GM19023 (cell line): Measurements from ENCODE around the gene MTFP1.
A peak's percentile ranks its signal among the peaks of the same experiment; 100 is the strongest.
"Not testable (repeated sequence)": the region's sequence is repeated elsewhere in the genome, so short reads cannot be mapped to it uniquely, and the experiment has no call there.

Source experiments
- ATAC-seq: cut with Tn5 transposase; IDR thresholded peaks from one replicate; pipeline ENCODE4 v1.9.1; 2021; ENCODE audit warnings: mild to moderate bottlenecking, moderate library complexity; ENCODE audit not compliant: unreplicated experiment

Gene MTFP1

DNA sequence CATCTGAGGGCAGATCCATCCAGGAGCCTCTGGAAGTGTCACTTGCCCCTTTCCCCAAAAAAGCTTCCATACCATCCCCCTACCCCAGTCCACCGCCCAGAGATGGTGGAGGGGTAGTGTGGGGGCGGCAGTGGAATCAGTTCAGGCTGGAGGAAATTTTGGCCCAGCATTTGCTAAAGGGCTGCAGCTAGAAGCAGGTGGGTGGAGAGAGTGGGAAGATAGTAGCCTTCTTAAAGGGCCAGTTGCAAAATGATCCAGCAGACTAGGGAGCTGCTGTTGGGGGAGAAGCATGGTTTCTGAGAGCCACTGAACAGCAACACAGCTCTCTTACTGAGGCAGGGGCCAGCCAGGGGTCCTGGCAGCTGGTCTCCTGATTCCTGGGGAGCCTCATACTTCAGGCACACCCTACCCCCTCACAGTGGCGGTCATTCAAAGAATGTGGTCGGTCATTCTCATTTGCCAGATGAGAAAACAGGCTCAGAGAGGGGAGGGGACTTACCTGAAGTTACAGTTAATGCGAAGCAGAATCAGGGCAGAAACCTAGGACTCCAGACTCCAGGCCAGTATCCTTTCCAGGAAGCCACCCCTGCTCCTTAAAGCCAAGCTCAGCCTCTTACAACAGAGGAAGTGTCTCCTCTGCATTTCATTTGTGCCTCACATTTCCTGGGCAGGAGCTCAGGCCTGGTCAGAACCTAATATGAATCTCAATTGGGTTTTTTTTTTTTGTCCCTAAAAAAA, 23.4 kb upstream of the MTFP1 start:
- ATAC-seq: no peak

DNA sequence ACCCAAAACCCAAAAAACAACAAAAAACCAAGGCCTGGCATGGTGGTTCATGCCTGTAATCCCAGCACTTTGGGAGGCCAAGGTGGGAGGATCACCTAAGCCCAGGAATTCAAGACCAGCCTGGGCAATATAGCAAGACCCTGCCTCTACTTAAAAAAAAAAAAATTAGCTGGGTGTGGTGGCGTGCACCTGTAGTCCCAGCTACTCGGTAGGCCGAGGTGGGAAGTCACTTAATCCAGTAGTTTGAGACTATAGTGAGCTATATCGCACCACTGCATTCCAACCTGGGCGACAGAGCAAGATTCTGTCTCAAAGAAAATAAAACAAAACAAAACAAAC, 22.8 kb upstream of the MTFP1 start:
- not testable (repeated sequence) for ATAC-seq

- no peak for ATAC-seq
These were observed 21.3 kb upstream of the MTFP1 start for GRCh38 chr22:30404307-30404706.

- ATAC-seq: no peak
These were observed 19.8 kb upstream of the MTFP1 start for GRCh38 chr22:30405731-30406130.

GRCh38 chr22:30406400-30406799, 19.2 kb upstream of the MTFP1 start:
- ATAC-seq: no peak

GRCh38 chr22:30408388-30409102, 17.0 kb upstream of the MTFP1 start:
- ATAC-seq: no peak

DNA sequence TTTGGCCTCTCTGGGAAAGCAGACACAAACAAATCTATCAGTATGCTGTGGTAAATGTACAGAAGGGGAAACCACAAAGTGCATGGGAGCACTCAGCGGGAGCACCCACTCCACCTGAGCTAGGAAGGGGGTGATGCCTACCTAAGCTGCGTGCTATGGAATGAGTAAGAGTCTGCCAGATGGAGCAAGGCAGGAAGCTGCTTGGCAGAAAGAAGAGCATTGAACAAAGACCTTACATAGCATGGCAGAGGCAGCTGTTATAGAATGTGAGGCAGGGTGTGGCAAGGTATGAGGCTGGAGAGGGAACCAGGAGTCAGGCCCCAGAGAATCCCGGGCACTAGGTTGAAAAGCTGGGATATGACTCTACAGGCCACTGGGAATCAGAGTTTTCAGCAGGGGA, 13.8 kb upstream of the MTFP1 start:
- no peak for ATAC-seq

DNA sequence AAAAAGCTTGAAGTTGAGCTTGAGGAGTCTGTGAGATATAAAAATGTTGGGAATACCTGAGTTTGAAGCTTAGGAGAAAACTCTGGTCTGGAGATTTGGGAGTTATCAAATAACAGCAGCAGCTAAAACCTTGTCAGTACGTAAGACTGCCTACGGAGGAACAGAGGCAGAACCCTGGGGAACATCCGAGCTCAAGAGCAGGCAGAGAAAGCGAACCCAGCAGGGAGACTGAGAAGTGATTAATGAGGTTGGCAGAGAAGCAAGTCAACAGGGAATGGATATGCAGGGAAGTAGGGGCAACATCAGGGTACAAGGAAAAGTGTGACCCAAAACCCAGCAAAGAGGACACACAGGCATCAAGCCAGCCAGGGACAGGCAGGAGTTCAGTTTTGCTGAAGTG, 12.6 kb upstream of the MTFP1 start:
- ATAC-seq: no peak

GRCh38 chr22:30413745-30414524, 11.6 kb upstream of the MTFP1 start:
- ATAC-seq: no peak

DNA sequence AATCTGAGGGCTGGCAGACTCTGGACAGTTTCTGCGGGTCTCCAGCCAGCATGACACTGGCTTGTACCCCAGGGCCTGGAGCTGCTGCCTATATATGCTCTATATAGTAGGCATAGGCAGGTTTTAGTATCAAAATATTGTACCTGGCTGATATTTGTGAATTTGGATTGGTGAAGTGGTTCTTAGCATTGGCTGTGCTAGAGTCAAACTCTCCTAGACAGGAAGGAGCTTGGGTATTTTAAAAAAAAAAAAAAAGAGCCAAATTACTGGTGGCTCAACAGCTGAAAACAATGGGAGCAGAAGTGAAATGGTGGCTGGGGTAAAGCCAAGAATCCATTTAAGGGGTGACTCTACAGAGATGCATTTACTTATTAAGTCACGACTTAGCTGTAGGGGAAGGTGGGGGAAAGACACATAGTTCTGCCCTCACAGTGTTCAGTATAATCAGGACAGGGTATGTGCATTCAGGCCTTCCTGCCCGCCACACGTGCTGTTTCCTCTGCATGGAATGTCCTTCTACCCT, 11.0 kb upstream of the MTFP1 start:
- no peak for ATAC-seq

DNA sequence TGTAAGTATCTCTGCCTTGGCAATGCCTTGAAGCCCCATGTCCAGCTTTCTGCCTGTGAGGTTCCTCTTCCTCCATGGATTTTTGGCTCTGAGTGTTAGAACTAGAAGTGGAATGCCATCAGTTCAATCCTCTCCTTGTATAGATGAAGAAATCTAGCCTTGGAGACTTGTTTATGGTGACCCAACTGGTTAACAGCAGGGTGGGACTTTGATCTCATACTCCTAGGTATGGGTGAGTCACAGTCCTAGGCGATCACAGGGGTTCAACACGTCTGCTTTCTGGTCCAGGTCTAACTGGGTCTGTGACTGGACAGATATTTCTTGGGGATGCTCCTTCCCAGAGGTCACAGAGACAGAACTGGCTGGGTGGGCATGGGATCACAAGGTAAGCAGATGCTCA, 9.2 kb upstream of the MTFP1 start:
- no peak for ATAC-seq

GRCh38 chr22:30416837-30417236, 8.7 kb upstream of the MTFP1 start:
- no peak for ATAC-seq

DNA sequence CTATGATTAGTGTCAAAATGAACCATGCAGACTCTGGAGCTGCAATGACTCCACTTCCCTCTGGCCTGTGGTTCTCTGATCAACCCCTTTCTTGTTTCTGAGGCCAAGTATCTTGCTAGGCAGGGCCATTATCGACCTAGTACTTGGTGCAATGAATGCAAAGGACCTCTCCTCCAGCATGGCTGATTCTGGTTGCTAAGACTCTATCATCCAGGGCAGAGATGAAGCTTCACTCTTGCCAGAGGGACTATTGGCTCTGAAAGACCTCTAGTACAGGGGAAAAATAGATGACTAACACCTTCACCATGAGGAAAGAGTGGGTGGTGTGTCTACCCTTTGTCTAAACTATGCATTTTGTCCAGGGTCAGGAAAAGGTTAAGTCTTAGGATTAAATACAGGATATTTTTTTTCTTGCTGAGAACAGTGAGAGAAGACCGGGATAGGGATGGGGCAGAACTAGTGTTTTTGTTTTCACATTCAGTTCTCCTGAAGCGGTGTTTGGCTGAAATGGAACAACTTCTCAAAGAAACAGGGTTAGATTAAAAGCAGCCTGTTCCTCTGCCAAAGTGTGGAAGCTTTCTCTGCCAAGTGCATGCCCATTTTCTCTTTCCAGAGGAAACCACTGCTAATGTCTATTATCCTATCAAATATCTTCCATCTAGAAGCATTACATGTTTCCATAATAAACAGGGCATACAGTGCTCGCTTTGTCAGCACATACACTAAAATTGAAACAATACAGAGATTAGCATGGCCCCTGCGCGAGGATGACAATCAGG, 5.0 kb upstream of the MTFP1 start:
- ATAC-seq: no peak

GRCh38 chr22:30421695-30422480, 3.7 kb upstream of the MTFP1 start:
- ATAC-seq: no peak

DNA sequence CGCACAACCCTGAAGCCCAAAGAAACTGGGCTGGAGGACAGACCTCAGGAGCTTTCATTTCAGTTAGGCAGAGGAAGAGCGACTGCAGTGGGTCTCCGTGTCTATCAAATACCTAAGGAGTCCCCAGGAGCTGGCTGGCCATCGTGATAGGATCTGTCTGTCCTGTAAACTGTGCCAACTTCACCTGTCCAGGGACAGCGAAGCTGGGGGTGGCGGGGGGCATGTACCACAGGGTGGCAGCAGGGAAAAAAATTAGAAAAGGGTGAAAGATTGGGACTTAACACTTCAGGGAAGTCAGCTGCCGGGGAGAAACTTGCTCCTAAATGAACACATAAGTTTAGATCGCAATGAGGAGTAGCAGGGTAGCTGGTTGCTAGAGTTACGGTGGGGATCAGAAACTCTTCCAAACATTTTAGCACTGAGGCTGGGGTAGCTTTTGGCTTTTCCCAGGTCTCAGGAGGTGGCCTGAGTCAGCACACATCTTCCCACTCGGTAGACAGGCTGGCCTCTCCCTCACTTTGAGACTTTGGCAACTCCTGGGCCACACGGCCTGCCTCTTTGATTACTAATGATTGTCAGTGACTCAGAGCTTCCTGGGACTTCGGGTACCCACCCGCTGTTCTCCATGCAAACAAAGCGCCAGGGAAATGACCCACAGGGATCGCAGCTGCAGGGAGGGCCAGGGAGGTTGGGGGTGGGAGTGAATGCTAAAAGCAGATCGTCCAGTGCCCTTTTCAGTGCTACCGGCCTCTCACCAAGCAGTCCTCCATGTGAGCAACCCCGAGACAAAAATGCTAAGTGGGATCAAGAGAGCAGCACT, 2.9 kb upstream of the MTFP1 start:
- no peak for ATAC-seq

GRCh38 chr22:30423301-30423958, 2.1 kb upstream of the MTFP1 start:
- ATAC-seq: peak; percentile 34

DNA sequence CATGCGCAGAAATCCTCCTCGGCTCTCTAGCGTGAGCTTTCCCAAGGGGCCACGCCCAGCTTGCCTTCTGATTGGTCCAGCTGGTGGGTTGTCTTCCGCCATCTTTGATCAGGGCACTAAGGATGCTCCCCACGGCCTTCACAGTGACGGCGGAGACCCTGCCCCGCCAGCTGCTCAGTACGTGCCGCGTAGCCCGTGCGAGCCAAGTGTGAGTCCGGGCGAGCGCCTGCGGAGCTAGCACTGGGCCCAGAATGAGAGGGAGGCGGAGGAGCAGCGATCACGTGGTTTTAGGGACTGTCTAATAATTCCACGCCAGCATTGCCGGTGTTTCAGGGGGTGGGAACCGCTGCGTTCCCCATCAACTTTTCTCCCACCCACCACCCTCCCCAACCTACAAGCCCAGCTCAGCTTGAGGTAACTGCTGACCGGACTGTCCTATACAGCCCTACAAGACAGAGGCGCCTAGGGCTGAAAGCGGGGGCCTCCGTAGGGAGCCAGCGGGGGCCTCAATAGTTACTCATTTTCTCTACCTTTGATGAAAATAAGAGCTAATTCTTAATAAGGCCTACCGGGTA, 1.5 kb upstream of the MTFP1 start:
- ATAC-seq: peak; percentile 86

DNA sequence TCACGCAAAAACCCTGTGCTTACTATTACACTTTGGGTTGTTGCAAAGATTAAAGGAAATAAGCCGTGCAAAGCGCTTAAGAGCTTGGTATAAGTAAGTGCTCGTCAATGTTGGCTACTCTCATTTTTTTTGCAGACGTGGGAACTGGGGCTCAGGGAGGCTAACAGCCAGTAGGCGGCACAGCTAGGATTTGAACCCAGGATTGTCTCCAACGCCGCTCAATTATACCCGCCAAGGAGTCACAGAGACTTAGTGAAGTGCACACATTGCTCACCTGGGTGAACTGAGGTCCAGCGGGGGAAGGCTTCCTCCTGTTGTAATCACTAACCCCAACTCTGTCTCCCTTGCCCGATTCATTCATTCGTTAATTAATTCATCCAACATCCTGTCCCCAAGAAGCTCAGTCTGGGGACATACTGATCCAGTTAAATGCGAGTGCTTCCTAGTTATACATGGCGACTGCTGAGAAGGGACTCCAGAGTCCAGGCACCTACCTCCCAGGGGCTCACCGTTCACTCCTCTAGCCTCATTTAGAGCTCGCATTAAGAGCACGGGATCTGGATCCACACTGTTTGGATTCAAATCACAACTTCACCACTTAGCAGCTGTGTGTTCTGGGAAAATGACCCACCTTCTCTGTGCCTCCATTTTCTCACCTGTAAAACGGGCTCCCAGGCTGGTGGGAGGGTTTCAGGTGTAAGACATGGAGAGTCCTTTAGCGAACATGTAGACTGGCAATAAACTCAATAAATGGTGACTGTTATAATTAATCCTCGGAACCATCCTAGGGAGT, 838 bp upstream of the MTFP1 start:
- no peak for ATAC-seq
